T1000 (cell line): ENCODE results near the gene ARHGEF25.
"Not testable (repeated sequence)": the region's sequence is repeated elsewhere in the genome, so short reads cannot be mapped to it uniquely, and the experiment has no call there.

Source experiments
- DNase-seq: peaks from one replicate; lab custom pipeline; 2025; ENCODE audit warnings: mixed read lengths; lab: John Stamatoyannopoulos, UW

The ARHGEF25 gene

DNA sequence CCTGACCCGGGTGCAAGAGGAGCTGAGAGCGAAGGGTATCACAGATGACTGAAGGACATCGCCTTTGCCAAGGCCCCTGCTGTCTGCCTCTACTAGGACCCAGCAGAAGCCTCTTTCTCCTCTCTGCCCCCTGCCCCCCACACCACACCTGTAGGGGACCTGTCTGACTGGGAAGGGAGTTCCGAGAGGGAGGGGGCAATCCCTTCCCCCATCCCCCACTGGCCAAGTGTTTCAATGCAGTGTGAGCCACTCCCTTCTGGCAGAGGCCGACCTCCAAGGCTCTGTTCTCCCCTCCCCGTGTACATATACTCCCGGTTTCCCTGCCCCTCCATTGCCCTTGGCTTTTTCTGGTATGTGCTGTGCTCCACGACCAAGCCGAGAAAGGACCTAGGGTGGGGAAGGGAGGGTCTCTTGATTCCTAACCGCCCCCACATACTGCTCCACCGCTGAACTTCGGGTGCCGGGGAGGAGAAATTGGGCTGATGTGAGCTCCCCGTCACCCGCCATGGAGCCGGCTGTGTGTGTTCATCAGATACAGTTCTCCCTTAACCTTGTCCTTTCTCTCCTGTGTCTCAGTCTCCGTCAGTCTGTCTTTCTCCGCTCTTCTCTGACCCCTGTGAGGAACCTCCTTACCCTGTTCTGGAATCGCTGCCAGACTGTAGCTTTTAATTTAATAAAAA is 2.0 kb upstream of the ARHGEF25 start:
- DNase-seq: no peak

DNA sequence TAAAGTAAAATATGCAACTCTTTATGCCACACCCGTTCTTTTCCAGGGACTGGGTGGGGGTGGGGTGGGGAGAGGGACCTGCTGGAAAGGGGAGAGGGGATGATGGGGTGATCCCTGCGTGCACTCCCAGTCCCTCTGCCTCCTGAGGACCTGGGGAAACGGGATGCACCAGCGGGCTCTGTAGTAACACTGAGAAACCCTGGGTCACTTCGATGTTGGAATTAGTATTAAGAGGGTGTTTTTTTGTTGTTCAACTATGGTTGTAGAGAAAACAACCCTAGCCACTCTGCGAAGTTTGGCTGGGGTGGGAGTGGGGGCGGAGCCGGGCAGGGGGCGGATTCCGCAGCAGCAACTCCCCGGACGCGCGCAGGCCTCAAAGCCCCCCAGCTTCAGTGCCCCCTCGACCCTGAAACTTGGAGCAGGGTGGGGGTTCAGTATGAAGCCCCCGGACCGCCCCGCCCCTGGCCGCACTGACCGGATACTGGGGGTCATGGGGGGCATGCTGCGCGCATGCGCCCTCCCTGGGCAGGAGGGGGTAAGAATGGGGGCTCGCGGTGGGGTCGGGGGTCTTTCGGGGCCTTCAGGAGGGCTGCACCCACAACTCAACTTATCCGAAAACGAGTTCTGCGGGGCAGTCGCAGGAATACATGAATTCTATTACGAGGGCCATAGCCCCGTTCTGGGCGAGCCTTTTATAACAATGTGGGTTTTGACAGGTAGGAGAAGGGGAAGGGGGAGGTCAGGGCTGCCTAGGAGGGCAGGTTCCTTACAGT is 1.3 kb upstream of the ARHGEF25 start:
- no peak for DNase-seq

DNA sequence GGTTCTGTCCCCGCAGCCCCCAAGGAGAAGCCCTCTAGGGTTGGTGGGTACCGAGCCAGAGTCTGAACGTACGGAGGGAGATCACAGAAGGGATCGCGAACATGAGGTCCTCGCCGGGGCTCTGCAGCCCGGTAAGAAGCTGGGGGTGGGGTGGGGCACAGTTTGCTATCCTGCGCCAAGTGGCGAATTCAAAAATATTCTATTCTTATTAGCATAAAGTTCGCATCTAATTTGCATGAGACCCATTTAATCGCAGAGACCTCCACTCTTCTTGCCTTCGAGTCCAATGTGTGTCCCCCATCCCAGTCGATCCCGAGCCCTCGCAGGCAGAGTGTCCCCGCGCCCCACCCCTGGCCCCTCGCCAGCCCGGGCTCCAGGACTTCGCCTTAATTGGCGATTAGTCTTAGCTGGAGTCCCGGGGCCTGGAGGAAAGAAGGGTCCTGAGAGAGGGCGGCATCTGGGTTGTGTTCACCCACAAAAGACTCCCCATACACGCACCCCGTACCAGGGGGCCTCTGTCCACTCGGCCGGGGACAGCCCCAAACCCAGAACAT is 604 bp upstream of the ARHGEF25 start:
- DNase-seq: no peak

DNA sequence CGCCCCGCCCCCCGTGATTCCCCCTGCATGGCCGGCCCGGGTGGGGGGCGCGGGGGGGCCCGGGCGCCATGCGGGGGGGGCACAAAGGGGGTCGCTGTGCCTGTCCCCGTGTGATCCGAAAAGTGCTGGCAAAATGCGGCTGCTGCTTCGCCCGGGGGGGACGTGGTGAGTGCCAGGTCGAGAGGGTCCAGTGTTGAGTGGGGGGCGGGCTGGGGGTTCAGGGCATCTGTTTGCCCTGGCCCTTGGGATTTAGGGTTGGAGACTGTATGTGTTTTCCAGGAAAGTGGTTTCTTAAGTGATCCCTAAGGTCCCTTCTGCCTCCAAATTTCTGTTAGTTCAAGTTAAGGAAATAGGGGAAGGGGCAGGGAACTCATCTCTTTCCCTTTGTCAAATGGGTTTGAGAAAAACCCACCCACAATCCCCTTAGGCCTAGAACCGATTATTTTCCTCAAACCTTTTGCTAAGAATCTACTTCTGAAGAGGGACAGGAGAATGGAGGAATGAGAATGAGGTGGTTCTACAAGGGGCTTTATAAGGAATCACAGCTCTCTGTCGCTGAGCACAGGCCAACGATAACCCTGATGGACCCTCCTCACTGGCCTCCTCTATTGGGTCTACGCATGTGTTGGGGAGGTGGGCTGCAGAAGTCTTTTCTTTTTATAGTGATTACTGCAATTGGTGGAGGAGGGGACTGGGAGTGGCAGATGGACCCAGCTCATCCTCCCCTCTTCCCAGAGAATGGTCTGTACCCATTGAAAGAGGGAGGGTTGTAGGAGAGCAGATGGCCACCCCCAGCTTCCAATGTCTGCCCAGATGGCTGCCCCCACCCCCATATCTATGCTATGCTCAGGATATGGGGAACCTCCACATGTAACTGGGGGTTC is 834 bp downstream of the ARHGEF25 start:
- no peak for DNase-seq

DNA sequence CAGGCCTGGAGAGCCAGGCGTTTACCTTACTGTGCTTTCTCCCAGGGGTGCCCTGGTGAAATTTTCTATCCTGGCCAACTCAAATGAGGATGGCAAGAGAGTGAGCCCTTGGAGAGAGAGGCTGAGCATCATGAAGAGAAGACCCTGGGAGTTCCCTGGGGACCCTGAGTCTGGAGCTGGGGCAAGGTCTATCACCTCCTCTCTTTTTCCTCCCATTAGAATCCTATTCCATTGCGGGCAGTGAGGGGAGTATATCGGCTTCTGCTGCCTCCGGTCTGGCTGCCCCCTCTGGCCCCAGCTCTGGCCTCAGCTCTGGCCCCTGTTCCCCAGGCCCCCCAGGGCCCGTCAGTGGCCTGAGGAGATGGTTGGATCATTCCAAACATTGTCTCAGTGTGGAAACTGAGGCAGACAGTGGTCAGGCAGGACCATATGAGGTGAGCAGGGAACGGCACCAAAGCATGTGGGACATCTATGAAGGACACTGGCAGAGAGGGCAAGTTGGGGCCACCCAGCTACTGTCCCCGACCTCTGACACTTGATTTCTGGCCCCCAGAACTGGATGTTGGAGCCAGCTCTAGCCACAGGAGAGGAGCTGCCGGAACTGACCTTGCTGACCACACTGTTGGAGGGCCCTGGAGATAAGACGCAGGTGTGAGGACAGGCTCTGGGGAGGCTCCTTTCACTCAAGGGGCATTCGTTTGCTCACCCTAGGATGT is 1.6 kb downstream of the ARHGEF25 start:
- no peak for DNase-seq

DNA sequence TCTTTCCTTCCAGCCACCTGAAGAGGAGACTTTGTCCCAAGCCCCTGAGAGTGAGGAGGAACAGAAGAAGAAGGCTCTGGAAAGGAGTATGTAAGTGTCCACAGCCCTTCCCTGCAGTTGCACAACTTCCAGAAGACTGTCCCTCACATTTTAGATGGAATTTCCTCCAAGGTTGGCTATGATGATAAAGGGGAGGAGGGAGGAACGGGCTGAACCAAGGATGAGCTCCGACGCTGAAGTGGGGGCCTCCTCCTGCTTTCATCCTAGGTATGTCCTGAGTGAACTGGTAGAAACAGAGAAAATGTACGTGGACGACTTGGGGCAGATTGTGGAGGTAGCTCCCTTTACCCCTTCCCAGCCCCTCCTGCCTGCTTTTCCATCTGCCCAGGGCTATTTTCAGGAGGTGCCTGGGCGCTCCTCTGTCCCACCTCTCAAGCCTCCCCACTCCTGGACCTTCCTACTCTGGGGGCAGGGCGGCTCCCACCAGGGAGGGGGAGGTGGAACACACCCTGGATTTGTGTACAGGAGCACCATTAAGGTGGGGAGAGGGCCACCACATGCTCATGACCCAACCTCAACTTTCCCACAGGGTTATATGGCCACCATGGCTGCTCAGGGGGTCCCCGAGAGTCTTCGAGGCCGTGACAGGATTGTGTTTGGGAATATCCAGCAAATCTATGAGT is 2.3 kb downstream of the ARHGEF25 start:
- DNase-seq: no peak

DNA sequence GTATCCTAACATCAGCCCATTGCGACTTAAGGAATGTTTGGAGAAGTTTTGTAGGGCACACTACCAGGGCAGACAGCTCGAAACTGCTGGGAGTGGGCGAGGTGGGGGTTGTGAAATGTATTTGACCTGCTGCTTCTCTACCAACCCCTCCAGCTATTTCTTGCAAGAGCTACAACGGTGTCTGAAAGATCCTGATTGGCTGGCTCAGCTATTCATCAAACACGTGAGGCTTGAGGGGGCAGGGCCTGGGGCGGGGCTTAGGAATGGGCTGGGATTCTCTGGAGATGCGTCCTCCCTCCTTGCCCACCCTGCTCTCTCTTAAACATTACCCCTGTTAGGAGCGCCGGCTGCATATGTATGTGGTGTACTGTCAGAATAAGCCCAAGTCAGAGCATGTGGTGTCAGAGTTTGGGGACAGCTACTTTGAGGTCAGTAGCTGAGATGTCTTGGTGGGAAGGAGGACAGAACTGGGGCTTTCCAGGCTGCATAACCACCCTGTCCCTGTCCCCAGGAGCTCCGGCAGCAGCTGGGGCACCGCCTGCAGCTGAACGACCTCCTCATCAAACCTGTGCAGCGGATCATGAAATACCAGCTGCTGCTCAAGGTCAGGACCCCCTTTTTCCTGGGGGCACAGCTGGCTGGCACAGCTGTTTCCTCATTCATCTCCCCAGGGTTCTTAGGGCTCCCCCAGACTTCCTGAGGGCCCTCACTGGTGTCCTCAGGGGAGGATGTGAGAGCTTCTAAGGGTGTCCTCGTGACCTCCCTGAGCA is 3.1 kb downstream of the ARHGEF25 start:
- DNase-seq: no peak

DNA sequence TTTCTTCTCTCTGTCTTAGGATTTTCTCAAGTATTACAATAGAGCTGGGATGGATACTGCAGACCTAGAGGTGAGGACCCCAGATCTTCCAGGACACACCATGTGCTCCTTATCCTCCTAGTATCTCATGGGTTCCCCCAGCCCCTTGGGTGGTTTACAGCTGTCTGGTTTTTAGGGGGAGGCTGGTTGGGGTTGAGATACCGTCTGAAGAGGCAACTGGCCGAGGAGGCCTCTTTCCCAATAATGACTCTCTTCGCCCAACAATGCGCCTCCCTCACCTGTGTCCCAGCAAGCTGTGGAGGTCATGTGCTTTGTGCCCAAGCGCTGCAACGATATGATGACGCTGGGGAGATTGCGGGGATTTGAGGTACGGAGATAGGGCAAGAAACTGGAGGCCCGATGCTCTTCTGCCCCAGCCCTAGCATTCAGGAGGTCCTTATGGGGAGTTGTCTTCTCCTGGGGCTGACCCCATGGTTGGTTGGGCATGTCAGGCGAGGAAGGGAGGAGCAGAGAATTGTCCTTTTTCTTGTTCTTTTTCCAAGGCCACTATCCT is 3.8 kb downstream of the ARHGEF25 start:
- DNase-seq: no peak

DNA sequence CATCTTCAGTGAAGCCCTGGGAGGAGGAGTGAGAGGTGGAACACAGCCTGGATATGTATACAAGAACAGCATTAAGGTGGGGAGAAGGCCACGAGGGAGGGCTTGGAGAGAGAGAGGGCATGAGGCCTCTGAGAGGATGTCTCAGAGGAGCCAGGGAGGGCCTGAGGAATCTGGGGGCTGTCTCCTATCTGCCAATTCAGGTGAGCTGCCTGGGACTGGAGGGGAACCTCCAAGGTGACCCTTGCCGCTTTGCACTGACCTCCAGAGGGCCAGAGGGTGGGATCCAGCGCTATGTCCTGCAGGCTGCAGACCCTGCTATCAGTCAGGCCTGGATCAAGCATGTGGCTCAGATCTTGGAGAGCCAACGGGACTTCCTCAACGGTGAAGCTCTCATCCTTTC is 4.4 kb downstream of the ARHGEF25 start:
- no peak for DNase-seq

DNA sequence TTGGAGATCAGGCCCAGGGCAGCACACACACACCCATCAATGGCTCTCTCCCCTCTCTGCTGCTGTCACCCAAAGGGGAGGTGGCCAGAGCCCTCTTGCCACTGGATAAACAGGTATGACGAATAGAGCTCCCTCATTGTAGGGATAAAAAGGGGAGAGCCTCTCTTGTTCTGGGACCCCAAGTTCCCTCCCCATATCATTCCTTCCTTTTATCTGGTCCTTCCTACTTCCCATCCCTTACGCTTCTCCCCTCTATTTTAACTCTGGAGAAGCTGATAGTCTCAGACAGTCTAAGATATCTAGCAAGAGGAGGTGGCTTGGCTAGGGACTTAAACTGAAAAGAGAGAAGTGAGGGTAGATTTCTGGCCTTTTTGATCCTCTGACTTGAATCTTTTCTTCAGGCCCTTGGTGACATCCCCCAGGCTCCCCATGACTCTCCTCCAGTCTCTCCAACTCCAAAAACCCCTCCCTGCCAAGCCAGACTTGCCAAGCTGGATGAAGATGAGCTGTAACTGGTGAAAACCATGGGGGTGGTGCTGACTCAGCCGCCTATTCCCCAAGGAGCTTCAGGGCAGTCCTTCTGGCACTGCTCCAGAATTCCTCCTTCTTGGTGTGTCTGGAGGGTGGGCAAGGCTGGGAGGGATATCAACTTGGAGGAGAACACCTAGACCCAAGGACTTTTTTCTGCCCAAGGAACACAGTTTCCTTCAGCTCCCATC is 5.3 kb downstream of the ARHGEF25 start:
- DNase-seq: peak; percentile 97

DNA sequence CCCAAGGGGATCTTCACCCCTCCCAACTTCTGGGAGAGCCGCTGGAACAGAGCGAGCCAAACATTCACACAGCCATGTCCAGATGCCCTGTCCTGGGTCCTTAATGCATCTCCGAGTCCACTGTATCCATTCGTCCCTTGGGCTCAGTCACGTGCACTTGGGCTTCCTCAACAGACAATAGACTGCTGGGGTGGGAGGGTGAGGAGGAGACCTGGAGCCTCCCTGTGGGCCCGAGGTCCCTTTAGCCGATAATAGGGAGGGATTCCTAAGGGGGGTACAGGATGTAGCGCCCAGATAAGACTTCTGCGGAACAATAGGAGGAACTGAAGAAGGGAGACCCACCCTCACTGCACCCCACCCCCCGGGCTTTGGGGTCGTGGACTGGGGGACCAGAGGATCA is 6.7 kb downstream of the ARHGEF25 start:
- DNase-seq: no peak

DNA sequence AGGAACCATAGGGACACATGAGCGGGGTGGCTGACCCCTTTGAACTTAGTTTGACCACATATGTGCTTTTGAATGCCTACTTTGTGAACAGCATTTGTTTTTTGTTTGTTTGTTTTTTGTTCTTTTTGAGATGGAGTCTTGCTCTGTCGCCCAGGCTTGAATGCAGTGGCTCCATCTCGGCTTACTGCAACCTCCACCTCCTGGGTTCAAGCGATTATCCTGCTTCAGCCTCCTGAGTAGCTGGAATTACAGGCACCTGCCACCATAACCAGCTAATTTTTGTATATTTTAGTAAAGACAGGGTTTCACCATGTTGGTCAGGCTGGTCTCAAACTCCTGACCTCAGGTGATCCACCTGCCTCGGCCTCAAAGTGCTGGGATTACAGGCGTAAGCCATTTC is 7.2 kb downstream of the ARHGEF25 start:
- not testable (repeated sequence) for DNase-seq

DNA sequence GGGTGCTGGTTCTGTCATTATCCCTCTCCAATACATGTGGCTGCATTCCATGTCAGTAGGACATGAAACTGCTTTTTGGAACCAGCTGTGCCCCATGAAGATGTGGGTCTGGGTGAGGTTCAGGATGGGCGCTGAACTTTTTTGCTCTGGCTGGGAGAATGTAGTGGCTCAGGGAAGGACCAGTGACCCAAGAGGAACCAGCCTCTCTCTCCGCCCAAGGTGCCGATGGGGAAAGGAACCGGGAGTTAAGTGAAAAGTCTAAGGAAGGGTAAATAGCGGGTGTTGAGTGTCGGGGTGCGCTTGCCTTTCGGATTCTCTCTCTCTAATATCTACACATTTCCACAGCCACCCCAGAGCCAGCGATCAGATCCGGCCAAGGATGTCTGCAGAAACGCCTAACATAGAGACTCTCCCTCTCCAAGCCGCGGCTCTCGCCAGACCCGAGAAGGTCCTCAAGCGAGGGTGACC is 7.8 kb downstream of the ARHGEF25 start:
- no peak for DNase-seq

DNA sequence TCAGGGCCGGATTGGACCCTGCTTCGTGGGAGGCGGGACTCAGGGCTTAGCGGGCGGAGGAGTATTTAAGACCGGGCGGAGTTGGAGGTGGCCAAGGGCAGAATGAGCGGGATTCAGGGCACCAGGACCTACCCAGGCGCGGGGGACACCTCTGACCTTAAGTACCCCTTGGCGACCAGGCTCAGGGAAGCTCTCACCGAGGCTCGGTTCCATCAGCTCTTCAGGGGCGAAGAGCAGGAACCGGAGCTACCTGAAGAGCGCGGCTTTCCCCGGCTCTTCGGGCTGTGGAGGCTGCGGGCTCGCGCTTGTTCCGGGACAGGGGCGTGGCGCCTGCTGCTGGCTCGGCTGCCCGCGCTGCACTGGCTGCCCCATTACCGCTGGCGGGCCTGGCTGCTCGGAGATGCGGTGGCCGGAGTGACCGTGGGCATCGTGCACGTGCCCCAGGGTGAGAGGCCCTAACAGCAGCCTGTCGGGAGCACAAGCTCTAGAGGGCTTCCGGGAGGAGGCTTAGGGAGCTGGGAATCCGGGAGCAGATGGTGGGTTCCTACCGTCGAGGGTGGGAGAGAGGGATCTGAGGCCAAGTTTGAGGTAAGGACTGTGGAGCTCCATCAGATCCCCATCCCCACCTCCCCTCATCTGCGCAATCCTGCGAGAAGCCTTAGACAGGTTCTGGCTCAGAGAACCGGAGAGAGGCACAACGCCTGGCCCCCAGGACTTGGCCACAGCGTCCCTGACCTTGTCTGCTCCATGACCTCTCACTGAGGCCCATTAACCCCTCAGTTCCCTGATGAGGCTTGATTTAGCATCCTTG is 8.4 kb downstream of the ARHGEF25 start:
- no peak for DNase-seq

DNA sequence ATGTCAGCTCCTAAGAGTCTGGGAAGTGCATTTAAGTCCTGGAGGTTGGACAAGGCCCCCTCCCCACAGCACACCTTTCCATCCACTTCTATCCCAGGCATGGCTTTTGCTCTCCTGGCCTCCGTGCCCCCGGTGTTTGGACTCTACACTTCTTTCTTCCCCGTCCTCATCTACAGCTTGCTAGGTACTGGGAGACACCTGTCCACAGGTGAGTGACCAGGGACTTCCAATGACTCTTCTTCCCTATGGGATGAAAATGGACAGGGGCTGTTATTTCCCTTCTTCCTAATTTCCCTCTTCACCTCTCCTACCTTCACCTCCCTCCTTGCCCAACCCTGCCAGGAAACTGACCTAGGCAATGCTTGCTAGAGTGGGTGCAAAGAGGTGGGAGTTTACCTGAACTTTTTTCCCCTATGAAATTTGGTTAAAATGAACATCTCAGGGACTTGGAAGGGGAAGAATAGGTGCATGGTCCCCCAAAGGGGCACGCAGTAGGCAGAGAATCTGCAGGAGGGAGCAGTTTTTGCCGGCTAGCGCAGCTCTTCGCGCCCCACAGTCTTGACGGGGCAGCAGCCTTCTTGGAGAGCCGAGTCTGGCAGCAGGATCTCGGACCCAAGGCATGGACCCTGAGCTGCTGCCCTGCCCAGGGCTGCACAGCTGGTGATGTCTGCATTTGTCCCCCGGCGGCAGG is 9.2 kb downstream of the ARHGEF25 start:
- no peak for DNase-seq

DNA sequence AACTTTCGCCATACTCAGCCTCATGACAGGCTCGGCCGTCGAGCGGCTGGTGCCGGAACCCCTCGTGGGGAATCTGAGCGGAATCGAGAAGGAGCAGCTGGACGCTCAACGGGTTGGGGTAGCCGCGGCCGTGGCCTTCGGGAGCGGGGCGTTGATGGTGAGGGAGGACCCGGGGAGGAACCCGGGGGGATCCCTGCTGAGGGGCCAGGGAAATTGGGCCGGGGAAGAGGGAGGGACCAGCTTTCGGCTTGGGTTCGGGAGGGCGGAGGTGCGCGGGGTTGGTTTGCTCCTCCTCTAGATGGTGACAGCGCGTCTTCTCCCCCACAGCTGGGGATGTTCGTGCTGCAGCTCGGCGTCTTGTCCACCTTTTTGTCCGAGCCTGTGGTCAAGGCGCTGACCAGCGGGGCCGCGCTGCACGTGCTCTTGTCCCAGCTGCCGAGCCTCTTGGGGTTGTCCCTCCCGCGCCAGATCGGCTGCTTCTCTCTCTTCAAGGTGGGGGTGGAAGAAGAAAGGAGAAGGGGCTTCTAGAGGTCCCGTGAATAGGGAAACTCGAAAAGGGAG is 9.8 kb downstream of the ARHGEF25 start:
- no peak for DNase-seq

DNA sequence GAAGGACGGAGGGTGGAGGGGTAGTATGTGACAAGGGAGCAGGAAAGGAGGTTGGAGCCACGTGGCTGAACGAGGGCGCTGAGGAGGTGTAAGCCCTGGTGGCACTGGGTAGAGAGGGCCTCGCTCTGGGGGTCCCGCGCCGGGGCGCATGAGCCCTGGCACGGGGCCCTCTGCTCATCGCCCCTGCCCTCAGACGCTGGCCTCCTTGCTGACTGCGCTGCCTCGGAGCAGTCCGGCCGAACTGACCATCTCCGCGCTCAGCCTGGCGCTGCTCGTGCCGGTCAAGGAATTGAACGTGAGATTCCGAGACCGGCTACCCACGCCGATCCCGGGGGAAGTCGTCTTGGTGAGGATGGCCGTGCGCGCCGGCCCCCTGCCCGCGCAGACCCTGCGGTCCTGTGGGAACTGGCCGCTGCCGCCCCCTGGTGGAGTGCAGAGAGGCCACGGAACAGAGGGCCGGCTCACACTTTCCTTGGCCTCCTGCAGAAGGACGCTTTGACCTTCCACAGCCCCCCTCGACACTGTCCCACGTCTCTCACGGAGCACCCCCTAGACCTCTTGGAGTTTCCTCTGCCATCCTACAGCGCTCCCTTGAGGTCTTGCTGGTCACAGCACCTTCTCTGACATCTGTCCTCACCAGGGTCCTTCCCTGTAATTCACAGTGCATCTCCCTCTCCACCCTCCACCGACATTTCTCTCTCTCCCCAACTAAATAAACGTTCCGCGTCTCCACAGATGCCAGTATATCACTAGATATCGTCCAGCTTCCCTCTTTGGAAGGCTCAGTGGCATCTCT is 10.5 kb downstream of the ARHGEF25 start:
- peak; percentile 100 for DNase-seq
